HG03060 (cell line): ENCODE data around the gene COL1A2.

Experiments
- ATAC-seq: cut with Tn5 transposase; IDR thresholded peaks from one replicate; pipeline ENCODE4 v1.9.1; 2021; ENCODE audit warnings: low read depth, moderate number of reproducible peaks; ENCODE audit not compliant: unreplicated experiment

Gene COL1A2

GRCh38 chr7:94409200-94409948, 14.7 kb downstream of the COL1A2 start:
- no peak for ATAC-seq

GRCh38 chr7:94410413-94411187, 15.9 kb downstream of the COL1A2 start:
- no peak for ATAC-seq

- ATAC-seq, result no peak
Measured at GRCh38 chr7:94411188-94411466, 16.4 kb downstream of the COL1A2 start.

DNA sequence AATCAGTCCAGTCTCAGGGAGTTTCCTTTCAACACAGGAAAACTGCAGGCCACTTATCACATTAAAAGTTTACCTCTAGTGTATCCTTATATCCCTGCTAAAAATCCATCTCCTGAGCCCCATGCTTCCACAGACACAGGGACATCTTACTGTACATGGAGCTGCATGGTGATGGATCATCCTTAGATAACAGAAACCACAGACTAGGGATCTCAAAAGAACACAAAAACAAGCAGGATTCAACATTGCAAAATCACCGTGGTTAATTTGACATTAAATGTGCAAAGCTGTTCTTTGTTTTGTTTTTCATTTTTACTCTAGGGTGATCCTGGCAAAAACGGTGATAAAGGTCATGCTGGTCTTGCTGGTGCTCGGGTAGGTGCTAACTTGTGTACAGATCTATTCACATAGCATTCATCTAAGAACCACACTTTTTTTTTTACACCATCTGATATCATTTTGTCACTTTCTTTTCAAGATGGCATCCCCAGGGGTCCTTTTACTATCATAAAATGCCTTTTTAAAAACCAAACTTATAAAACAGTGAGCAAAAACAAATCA, 18.1 kb downstream of the COL1A2 start:
- no peak for ATAC-seq

DNA sequence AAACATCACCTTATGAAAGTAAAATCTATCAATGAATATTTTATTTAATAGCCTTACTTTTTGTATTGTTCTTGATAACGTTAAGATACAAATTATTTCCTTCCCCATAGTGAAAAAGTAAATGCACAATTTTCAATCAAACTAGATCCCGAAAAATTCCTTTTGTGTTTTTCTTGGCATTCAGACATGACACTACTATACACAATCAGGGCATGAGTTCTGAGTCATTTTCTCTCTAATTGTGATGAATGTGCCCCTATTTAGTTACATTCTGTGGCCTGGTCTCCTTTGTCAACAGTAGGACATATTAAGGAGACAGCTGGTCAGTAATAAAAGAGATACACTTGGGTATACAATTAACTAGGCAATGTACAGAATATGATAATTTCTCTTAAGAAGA, 19.8 kb downstream of the COL1A2 start:
- no peak for ATAC-seq

DNA sequence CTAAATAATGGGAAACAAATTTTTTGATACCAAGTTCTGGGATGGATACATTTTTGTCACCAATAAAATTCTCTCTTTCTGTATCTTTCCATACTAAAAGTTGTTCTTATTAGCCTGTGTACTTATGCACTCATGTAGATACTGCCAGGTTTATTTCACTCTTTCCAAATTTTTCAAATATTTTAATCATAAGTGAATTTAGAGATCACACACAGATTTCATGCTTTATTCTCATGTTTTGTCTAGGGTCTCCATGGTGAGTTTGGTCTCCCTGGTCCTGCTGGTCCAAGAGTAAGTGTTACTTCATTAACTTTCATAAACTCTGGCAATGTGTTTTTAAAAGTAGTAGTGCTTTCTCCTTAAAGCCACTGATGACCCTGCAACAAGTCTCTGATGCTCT, 20.3 kb downstream of the COL1A2 start:
- no peak for ATAC-seq

GRCh38 chr7:94417306-94417705, 22.6 kb downstream of the COL1A2 start:
- ATAC-seq, result no peak

GRCh38 chr7:94417901-94418300, 23.2 kb downstream of the COL1A2 start:
- ATAC-seq, result no peak

- no peak for ATAC-seq
Measured at GRCh38 chr7:94418851-94419250, 24.2 kb downstream of the COL1A2 start.

- no peak for ATAC-seq
Measured at GRCh38 chr7:94420328-94420727, 25.6 kb downstream of the COL1A2 start.

DNA sequence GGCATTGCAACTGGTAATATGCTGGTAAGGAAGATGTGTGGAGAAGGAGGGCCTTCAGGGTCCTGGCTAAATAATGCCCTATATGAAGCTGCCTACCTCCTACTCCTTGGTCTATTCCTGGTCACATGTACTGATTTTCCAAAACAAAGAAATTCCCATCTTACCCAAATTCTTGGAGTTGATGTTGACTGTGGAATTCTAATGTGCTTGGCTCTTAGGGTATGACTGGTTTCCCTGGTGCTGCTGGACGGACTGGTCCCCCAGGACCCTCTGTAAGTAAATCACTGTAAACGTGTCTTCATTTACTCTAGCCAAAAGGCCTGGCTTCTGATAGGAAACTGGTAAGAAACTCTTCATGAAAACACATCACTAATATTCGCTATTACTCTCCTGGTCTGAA, 27.0 kb downstream of the COL1A2 start:
- no peak for ATAC-seq

GRCh38 chr7:94422136-94422535, 27.4 kb downstream of the COL1A2 start:
- no peak for ATAC-seq

- no peak for ATAC-seq
Measured at GRCh38 chr7:94422827-94423460, 28.2 kb downstream of the COL1A2 start.

DNA sequence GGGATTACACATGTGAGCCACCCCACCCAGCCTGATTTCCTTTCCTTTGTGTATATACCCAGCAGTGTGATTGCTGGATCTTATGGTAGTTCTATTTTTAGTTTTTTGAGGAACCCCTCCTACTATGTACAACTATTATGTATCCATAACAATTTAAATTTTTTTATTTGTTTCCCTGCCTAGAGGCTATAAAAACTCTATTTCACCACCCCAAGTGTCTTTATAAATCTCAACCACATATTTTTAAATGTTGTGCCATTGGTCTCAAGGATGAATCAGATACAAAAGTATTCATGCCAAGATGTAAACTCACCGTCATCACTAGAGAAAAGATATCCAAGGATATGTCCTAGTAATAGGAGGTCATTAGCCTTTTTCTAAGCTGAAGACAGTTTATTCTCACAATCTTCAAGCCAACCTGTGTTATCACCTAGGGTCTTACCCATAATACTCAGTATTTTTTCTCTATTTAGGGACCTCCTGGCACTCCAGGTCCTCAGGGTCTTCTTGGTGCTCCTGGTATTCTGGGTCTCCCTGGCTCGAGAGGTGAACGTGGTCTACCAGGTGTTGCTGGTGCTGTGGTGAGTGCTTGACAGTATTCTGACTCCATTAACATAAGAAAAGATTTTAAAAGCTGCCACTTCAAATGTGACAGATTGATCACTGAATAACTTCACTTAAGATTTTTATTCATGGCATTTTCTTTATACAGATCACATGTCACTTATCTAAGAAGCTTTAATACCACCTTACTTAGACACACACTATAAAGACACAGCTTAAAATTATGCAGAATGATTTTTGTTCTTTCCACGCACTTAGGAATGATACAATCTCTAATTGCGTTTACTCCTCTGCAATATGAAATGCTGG, 29.4 kb downstream of the COL1A2 start:
- ATAC-seq, result no peak

- ATAC-seq, result no peak
Measured at GRCh38 chr7:94425546-94425945, 30.9 kb downstream of the COL1A2 start.

DNA sequence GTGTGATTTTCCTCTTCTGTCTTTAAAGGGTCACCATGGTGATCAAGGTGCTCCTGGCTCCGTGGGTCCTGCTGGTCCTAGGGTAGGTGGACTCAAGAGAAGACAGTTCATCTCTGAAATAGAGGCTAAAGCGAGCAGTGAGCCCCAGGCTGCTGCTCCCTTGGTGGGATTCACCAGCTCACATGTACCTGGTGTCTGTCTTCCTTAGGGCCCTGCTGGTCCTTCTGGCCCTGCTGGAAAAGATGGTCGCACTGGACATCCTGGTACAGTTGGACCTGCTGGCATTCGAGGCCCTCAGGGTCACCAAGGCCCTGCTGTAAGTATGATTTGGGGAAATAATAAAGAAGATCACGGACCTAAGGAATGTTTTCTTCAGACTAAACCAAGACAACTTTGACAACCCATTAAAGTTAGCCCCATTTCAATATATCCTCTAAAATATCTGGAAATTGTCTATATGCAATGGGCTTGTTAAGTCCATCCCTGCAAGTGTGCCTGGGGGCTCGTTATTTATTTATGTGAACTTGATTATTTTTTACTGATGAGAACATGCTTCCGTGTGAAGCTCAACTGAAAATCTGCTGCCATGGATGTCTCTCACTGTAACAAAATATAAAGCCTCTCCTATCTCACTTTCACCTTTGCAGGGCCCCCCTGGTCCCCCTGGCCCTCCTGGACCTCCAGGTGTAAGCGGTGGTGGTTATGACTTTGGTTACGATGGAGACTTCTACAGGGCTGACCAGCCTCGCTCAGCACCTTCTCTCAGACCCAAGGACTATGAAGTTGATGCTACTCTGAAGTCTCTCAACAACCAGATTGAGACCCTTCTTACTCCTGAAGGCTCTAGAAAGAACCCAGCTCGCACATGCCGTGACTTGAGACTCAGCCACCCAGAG, 32.5 kb downstream of the COL1A2 start:
- no peak for ATAC-seq

- no peak for ATAC-seq
Measured at GRCh38 chr7:94429153-94429552, 34.5 kb downstream of the COL1A2 start.

- no peak for ATAC-seq
Measured at GRCh38 chr7:94431176-94431575, 36.5 kb downstream of the COL1A2 start.

DNA sequence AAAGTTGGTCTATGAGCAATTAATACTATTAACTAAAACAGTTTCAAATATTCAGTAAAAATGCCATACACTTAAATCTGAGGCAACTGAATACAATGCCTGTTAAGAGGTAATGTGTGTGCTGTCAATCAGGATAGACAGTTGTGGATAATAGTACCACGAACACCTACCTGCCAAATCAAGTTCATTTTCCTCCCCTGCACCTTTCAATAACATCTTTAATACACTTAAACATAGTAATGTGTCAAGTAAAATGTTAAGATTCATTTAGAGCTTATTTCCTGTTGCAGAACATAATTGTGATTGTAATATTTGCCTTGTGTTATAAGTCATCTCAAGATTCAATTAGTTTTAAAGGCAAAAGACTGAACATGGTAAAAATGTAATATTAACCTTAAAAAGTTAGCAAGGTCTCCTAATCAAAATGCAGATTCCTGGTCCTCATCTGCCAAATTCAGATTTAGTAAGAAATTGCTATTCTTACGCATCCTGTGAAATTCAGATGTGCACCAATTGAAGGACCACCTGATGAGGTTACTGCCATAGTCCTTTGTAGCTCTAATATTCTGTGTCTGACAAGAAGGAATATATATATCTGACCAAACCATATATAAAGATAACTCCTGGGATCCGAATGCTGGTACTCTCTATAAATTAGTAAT, 37.1 kb downstream of the COL1A2 start:
- no peak for ATAC-seq
